ENCODE results near the gene ATXN1.
"Not testable (repeated sequence)": the region's sequence is repeated elsewhere in the genome, so short reads cannot be mapped to it uniquely, and the experiment has no call there.

ATXN1 gene

DNA sequence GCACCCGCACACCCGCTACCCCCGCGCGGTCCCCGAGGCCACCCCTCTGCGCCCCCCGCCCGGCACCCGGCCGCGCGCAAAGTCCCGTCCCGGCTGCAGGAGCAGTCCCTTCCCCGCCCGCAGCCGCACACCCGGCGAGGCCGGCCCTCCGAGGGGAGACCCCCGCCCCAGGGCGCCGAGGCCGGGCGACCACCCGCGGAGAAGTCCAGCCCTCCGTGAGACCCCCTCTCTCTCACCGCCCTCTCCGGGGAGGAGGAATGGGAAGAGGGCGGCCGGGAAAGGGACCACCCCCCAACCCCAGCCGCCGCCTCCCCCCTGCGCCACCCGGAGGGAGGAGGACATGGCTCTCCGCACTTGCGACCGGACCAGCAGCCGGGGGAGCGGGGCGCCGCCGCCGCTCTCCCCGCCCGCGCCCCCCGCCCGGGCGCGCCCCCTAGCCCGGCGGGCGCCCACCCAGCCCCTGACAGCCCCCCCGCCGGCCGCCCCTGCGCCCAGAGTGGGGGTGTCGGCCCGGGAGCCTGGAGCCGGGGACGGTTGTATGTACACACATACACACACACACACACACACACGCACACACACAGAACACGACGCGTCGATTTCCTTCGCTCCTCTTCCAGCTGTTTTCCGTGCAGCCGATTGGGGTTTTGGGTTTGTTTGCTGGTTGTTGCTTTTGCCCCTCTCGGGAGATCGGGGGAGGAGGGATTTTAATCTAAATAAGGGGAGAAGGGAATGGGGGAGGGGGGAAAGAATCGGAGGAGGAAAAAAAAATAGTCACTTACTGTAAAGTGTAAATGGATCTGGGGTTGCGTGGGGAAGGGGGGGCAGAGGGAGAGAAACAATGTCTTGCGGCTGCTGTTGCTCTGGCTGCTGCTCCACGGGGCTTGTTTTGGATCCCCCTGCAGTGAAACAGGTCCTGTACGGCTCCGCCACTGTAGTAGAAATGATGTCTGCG is at the start of gene ATXN1:
Gene ATXN1, minus strand, starts transcription at position 945 of the 955 bp plus-strand sequence.
- DNase-seq (ENCODE audit: low read depth in 2 of 2), result peak in 1 of 2 donors; percentile 26

DNA sequence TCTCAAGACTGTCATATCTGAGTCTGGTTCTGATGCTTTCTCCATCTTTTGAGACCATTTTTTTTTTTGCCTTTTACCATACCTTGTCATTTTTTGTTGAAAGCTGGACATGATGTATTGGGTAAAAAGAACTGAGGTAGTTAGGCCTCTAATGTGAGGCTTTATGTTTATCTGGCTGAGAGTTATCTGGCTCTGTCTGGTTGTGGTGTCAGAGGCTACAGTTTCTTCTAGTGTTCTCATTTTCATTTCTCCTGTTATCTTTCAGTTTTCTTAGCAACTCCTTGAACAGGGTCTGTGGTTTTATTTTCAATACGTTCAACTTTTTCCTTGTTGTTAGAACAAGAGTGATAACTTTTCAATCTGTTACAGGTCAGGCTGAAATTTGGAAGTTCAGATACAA is 49.2 kb upstream of the ATXN1 start:
- no peak for DNase-seq (ENCODE audit: low read depth in 2 of 2)

DNA sequence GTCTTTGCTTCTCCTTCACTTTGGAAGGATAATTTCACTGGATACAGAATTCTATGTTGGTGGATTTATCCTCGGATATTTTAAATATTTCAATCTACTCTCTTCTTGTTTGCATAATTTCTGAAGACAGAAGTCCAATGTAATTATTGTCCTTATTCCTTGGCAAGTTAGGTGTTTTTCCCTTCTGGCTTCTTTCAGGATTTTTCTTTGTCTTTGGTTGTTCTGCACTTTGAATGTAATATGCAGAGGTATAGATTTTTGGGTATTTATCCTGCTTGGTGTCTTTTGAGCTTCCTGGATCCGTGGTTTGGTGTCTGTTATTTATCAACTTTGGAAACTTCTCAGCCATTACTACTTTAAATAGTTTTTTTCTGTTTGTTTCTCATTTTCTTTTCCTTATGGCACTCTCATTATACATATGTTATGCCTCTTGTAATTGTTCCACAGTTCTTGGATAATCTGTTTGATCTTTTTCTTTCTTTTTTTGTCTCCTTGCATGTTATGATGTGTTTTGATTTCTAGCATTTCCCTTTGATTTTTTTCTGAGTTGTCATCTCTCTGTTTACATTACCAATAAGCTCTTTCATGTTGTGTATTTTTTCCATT is 48.6 kb upstream of the ATXN1 start:
- no peak for DNase-seq (ENCODE audit: low read depth in 2 of 2)

DNA sequence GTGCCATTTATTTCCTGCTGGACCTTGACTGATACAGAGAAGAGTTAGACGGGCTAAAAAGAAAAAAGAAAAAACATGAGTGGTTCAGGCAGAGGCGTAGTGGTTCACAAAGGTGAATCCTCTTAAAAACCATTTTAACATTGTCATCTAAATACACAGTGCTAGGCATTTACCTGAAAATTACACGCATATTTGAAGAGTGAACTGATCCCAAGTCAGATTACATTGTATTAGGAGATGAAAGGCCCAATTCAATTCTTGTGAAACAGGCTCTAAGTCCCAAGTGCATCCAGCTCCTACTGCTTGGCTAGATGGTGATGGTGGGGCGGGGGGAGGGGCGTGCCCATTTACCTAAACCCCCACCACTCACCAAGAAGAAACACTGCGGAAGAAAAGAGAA is 46.7 kb upstream of the ATXN1 start:
- no peak for DNase-seq (ENCODE audit: low read depth in 2 of 2)

DNA sequence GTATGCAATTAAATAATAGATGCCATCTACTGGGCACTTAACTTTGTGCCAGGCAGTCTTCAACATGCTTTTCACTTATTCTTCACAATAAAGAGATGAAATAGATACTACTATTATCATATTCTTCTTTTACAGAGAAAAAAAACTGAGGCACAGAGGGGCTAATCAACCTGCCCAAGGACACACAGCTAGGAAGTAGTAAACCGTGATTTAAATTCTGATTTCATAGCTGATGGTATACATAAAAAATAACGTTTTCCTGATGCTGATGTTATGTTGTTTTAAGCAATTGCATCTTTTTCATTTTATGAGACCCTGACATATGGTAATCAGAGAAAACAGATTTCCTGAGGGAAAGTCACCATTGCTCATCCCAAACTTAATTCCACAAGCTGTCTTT is 45.1 kb upstream of the ATXN1 start:
- no peak for DNase-seq (ENCODE audit: low read depth in 2 of 2)

DNA sequence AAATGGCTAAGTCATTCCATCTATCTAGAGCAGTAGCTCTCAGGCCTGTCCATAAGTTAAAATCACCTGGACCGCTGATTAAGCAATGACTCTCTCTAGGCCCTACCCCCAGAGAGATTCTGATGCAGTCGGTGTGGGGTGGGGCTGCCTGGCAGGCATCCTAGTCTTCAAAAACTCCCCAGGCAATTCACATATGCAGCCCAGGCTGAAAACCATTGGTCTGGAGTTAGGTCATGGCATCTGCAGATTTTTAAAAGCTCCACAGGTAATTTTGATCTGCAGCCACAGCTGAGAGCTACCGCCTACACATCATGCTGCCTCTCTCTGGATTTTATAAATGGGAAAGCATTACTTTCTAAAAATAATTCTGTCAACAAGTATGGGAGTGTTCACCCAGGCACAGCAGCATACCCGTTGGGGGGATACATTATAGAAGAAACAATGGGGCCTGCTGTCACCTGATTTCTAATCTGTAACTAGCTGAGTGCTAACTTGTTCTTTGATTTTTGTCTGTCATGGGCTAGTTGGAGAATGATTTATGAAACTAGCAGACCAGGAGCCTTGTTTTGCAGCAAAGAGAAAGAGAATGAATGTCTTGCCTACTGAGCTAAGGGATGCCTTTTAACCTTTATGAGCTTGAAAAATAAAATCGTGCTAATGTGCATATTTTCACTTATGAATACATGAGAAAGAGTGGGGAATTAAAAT is 44.1 kb upstream of the ATXN1 start:
- DNase-seq (ENCODE audit: low read depth in 2 of 2), result no peak

DNA sequence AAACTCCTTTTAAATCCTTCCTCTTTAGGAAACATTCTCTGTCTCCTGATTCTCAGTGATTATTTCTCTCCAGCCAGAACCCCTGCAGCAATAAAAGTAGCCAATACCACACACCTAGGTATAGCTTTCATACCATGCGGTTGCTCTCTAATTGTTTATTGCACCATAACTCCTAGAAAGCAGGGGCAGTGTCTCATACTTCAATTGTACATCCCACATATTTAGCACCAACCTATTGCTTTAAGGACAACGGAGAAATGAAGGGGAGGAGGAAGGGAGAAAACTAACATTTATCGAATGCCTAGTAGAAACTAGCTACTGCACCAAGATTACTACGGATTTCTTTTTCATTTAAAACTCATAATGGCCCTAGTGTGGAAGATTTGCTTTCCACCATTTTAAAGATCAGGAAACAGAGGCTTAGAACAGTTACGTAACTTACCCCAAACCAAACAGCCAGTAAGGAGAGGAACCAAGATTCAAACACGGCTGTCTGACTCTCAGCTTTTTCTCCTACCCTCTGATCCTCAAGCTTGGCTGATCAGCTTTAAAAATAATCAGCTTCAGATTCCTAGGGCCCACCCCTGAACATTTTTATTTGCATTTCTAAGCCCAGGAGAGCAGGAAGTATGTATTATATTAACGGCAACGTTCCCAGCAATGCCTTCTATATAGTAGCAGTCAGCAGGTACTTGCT is 43.4 kb upstream of the ATXN1 start:
- no peak for DNase-seq (ENCODE audit: low read depth in 2 of 2)

DNA sequence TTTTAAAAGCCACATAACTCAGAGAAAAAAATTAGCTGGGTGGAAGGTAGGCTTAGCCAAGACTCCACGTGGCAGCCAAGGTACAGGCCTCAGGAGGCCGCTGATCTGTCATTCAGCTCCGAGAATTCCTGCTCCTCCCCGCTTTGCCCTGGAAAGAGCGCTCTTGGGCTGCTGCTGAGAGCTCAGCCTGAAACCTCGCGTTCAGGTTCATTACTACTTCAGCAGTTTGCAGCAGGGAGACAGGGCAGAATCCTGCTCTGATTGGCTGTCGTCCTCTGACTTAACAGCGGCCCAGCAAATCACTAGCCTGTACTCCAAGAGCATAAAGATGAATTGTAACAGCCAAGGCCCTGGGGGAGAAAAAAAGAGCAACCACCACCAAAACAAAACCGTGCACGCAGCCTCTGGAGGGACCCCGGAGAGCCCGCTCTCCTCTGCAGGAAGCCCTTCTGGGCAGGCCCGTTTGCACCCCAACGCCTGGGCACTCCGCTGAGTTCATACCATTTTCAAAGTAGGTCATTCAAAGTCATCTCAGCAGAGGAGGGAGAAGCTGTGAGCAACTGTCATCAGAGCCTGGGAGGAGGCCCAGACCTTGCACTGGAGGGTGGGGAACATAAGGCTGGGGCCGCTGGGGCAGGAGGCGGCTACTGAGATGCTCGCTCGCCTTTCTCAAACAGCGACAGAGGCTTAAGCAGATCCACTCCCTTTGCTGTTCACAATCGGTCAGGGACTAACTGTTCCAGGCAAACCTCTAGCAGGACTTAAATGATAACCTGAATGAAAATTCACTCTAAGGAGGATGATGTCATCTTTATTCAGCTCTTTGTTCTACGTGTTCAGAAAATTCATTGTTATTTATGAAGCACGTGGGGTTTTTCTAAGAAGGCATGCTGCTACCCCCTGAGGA is 42.3 kb upstream of the ATXN1 start:
- no peak for DNase-seq (ENCODE audit: low read depth in 2 of 2)

DNA sequence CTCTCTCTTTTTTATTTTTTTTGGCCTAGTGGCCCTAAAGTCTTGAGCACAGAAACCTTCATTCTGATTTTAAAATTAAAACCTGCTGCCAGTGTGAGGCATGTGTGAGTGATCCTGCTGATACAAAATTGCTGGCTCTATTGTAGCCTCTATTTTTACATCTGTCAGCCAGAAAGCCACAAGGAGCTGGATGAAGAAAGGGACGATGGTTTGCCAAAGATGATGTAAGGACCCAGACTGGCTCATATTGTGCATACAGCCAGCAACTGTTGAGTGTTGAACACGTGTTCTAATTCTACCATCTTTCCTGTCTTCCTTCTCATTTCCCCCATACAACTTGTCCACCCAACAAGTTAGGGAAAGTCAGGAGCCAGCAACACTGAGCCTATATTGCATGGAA is 40.8 kb upstream of the ATXN1 start:
- DNase-seq (ENCODE audit: low read depth in 2 of 2), result no peak

DNA sequence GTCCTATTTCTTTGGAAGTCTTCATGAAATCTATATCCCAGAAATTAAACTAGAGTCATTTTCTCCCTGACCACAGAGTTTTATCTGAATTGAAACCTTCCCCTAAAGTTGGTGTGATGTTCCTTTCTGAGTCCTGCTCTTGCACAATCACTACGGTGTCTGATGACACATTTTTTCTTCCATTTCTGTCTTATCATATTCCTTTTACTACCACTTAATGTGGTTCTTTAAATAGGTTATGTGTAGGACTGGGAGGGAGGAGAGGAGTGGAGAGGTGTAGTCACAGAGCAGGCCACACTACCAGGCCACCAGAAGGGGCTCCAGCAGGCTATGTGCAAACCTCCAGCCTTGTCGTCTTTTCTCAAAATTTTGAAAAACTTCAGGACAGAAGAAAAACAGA is 39.7 kb upstream of the ATXN1 start:
- DNase-seq (ENCODE audit: low read depth in 2 of 2), result no peak

DNA sequence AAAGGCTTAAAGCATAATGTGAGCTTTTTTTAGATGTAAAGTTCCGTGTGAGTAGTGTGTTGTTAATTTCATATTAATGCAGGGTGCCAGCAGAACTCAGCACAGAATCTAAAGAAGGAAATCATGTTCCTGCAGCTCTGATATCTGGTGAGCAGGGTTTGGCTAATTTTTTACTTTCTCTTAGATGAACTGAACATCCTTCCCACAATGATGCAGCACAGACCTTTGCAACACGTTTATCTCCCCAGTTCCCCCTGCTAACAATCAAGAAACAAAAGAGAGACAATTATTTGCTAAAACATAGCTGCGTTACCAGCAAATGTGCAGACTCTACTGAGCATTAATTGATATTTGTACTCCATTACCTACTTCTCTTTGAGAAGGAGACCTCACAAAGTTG is 39.1 kb upstream of the ATXN1 start:
- DNase-seq (ENCODE audit: low read depth in 2 of 2), result no peak

DNA sequence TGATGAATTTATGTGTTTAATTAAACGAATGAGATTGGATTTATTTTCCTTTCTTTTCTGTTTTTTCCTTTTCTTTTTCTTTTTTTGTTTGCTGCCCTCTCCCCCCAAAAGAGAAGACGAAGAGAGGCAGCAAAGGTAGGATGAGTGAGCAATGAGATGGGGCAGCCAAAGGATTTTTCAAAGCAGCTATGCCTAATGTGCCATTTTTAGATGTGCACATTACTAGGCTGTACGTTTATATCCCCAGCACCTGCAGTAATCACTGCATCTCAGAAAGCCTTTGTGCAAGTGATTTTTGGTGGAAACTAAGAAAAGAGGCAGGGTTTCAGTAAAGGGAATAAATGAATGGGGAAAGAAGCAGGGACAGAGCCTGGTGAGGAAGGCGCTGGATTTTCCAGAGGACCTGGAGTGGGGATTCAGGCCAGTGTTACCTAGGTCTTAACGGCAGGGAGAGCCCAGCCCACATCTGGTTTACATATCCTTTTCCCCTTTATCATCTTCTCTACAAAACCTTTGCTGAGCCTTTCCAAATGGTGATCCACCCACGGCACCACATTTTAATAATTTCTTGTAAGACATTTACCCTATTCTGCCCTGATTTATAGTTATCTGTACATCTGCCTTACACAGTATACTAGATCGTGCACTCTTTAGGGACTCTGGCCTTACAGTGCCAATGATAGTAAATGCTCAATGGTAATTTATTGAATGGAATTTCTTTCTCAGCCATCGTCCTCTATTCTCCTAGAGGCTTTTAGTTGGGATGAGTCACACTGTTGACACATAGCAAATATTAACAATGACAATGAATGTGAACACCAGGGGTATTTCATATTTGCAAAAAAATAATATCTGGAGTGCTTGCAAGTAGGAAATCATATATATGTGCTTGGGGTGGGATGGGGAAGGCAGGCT is 38.3 kb upstream of the ATXN1 start:
- DNase-seq (ENCODE audit: low read depth in 2 of 2), result no peak

DNA sequence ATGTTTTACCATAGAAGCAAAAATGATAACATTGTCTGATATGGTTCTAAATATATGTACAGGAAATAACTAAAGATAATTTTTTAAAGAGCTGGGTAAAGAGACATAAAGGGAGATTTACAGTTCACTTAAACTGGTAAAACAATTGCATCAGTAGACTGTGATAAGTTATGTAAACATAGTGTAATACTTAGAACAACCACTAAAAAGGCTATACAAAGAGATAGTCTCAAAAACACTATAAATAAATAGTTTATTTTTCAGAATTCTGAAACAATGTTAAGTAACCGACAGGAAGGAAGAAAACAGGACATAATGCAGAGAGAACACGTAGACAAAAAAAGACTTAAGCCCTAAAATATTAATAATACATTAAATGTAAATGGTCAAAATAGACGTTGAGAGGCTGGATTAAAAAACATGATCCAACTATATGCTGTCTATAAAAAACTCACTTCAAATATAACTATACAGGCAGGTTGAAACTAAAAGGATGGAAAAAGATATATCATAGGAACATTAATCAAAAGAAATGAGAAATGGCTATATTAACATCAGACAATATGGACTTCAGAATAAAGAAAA is 32.7 kb upstream of the ATXN1 start:
- no peak for DNase-seq (ENCODE audit: low read depth in 2 of 2)

DNA sequence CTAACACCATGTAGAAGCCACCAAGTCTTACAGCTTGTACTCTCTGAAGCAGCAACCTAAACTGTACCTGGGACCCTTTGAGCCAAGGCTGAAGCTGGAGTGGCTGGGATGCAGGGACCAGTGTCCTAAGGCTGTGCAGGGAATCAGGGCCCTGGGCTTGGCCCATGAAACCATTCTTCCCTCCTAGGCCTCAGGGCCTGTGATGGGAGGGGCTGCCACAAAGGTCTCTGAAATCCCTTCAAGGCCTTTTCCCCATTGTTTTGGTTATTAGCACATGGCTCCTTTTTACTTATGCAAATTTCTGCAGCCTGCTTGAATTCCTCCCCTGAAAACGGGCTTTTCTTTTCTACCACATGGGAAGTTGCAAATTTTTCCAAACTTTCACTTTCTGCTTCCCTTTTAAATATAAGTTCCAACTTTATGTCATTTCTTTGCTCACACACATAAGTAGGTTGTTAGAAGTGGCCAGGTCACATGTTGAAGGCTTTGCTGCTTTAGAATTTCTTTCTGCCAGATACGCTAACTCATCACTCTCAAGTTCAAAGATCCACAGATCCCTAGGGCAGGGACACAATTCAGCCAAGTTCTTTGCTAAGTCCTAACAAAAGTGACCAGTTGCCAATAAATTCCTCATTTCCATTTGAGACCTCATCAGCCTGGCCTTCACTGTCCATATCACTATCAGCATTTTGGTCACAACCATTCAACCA is 28.2 kb upstream of the ATXN1 start:
- no peak for DNase-seq (ENCODE audit: low read depth in 2 of 2)

DNA sequence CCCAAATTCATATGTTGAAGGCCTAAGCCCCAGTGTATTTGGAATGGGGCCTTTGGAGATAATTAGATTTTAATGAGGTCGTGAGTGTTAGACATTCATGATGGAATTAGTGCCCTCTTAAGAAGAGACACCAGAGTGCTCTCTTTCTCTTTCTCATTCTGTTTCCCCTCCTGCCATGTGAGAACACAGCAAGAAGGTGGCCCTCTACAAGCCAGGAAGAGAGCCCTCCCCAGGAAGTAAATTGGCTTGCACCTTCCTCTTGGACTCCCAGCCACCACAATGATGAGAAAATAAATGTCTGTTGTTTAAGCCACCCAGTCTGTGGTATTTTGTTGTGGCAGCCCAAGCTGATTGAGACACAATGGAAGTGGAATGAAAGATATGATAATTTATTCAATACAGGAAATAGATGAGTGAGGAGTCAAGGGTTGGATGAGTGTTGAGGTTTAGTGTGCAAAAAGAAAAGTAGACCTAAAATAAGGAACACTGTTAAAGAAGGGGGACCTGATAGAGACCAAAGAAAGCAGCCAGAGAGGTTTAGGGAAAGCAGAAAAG is 25.9 kb upstream of the ATXN1 start:
- DNase-seq (ENCODE audit: low read depth in 2 of 2), result no peak

DNA sequence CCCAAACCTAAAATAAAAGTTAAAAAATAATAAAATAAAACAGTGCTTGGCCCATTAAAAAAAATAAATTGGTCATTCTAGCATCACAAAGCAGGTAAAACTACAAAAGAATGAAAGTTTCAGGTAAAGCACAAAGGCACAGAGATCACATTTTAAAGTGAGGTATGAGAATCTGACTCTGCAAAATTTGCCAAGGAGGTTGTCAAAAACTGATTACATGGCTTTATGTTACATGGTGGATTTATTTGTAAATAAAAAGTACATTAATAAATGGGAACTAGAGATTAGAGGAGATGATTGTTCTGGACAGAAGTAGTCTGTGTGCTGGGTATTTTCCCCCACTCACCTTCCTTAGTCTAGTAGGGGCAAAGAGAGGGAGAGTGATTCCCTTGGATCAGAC is 24.2 kb upstream of the ATXN1 start:
- no peak for DNase-seq (ENCODE audit: low read depth in 2 of 2)

DNA sequence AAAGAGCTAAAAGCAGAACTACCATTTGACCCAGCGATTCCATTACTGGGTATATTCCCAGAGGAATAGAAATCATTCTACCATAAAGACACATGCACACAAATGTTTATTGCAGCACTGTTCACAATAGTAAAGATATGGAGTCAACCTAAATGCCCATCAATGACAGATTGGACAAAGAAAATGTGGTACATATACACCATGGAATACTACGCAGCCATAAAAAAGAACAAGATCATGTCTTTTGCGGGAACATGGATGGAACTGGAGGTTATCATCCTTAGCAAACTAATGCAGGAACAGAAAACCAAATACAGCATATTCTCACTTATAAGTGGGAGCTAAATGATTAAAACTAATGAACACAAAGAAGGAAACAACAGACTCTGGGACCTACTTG is 23.7 kb upstream of the ATXN1 start:
- not testable (repeated sequence) for DNase-seq (ENCODE audit: low read depth in 2 of 2)

DNA sequence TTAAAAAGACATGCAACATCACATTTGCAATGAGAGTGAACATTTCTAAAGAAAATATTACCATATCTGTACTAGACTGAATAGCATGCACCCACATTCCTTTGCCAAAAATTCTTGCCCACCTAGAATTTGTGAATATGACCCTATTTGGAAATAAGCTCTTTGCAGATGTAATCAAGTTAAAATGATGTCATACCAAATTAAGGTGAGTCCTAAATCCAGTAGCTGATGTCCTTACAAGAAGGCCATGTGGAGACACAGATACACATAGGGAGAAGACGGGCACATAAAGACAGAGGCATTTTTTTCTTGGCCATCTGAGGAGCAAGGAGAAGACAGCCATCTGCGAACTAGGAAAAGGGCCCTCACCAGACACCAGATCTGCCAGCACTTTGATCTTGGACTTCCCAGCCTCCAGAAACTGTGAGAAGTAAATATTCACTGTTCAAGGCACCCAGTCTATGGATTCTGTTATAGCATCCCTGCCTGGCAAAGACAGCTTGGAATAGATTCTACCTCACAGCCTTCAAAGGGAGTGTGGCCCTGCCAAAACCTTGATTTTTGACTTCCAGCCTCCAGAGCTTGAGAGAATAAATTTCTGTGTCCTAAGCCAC is 22.8 kb upstream of the ATXN1 start:
- DNase-seq (ENCODE audit: low read depth in 2 of 2), result no peak
